Testis (tissue), 2 donors: Measurements from ENCODE around the gene COL15A1.

Source experiments
- CTCF ChIP-seq, 3 experiments: fragments of 450-650 bp in 2 of 3; fragments of 200-600 bp in 1 of 3; sonication (generic) in 1 of 3; IDR thresholded peaks; one replicate each; pipeline ENCODE4 v1.5.1; 2016 to 2019; ENCODE audit warnings: antibody characterized with exemption in 3 of 3, mild to moderate bottlenecking in 2 of 3, moderate library complexity in 1 of 3
- POLR2A ChIP-seq: fragments of 450-650 bp; IDR thresholded peaks from one replicate; pipeline ENCODE4 v1.6.1; 2017; ENCODE audit warnings: antibody characterized with exemption, mild to moderate bottlenecking, moderate library complexity

GRCh38 chr9:98909935-98910334 is 33.8 kb upstream of the COL15A1 start:
- TF ChIP-seq CTCF (IDR thresholded peaks at IDR 0.05), result no peak
- no peak for TF ChIP-seq POLR2A
